HG03558 (cell line): Measurements from ENCODE around the gene CHST9.
"Not testable (repeated sequence)": the region's sequence is repeated elsewhere in the genome, so short reads cannot be mapped to it uniquely, and the experiment has no call there.

Source experiments
- ATAC-seq: cut with Tn5 transposase; IDR thresholded peaks from one replicate; pipeline ENCODE4 v1.9.1; 2021; ENCODE audit warnings: moderate number of reproducible peaks; ENCODE audit not compliant: unreplicated experiment; ENCODE audit errors: extremely low read depth

CHST9 gene

GRCh38 chr18:27185025-27185763 is at the start of gene CHST9:
TSS of gene CHST9 (minus strand) at chr18:27185308. CDS start at chr18:27142809, 42,499 bp downstream.
- no peak for ATAC-seq

- ATAC-seq: not testable (repeated sequence)
Measured at GRCh38 chr18:27232355-27232754, 47.2 kb upstream of the CHST9 start.

GRCh38 chr18:27231671-27232070 is 46.6 kb upstream of the CHST9 start:
- not testable (repeated sequence) for ATAC-seq

- not testable (repeated sequence) for ATAC-seq
Measured at GRCh38 chr18:27231221-27231620, 46.1 kb upstream of the CHST9 start.

- no peak for ATAC-seq
Measured at GRCh38 chr18:27227721-27228120, 42.6 kb upstream of the CHST9 start.

- ATAC-seq: no peak
Measured at GRCh38 chr18:27226556-27227075, 41.5 kb upstream of the CHST9 start.

GRCh38 chr18:27225947-27226481 is 40.9 kb upstream of the CHST9 start:
- ATAC-seq: no peak

GRCh38 chr18:27223526-27224291 is 38.6 kb upstream of the CHST9 start:
- ATAC-seq: no peak

- no peak for ATAC-seq
Measured at GRCh38 chr18:27214831-27215230, 29.7 kb upstream of the CHST9 start.

- no peak for ATAC-seq
Measured at GRCh38 chr18:27213123-27213717, 28.1 kb upstream of the CHST9 start.

GRCh38 chr18:27211569-27211968 is 26.5 kb upstream of the CHST9 start:
- no peak for ATAC-seq

GRCh38 chr18:27206411-27206810 is 21.3 kb upstream of the CHST9 start:
- no peak for ATAC-seq

- no peak for ATAC-seq
Measured at GRCh38 chr18:27202741-27203140, 17.6 kb upstream of the CHST9 start.

- ATAC-seq: no peak
Measured at GRCh38 chr18:27198036-27198435, 12.9 kb upstream of the CHST9 start.

- ATAC-seq: no peak
Measured at GRCh38 chr18:27188309-27188708, 3.2 kb upstream of the CHST9 start.

GRCh38 chr18:27185897-27186296 is 789 bp upstream of the CHST9 start:
- ATAC-seq: no peak

GRCh38 chr18:27184115-27185024 is 738 bp downstream of the CHST9 start:
- no peak for ATAC-seq

GRCh38 chr18:27181726-27182125 is 3.4 kb downstream of the CHST9 start:
- no peak for ATAC-seq

GRCh38 chr18:27178424-27178823 is 6.7 kb downstream of the CHST9 start:
- ATAC-seq: no peak

GRCh38 chr18:27175914-27176313 is 9.2 kb downstream of the CHST9 start:
- no peak for ATAC-seq
